Lung (tissue), 12 donors: ENCODE measurements around the gene B4GALT2. TPM values are rescaled to one million over a fixed set of nuclear protein-coding genes. Genes with fewer than 3 reads are reported as not detected.

Experiments used
- ATAC-seq: fragments of 200-7000 bp; cut with Tn5 transposase; one replicate; pipeline ENCODE4 v1.9.1; 2020; ENCODE audit warnings: moderate number of reproducible peaks; ENCODE audit not compliant: insufficient read depth, low FRiP score
- DNase-seq, 3 donors: peaks; one replicate each; pipeline ENCODE4 v3.0.0-alpha.2; 2013 to 2017
- H3K27ac ChIP-seq, 2 donors: one replicate each; pipeline ENCODE4 v1.5.1; 2013; ENCODE audit warnings: mild to moderate bottlenecking in 2 of 2, moderate library complexity in 2 of 2, control low read depth in 1 of 2, inconsistent platforms in 1 of 2, low read depth in 1 of 2, low read length in 1 of 2
- H3K27me3 ChIP-seq, 3 donors: one replicate each; pipeline ENCODE4 v1.5.1; 2013; ENCODE audit warnings: low read length in 2 of 3; ENCODE audit not compliant: control insufficient read depth in 3 of 3, insufficient read depth in 3 of 3
- H3K36me3 ChIP-seq, 4 donors: one replicate each; pipeline ENCODE4 v1.5.1; 2013; ENCODE audit warnings: low read length in 4 of 4, mild to moderate bottlenecking in 1 of 4, moderate library complexity in 1 of 4; ENCODE audit not compliant: control insufficient read depth in 4 of 4, insufficient read depth in 4 of 4
- H3K4me1 ChIP-seq, 5 donors: one replicate each; pipeline ENCODE4 v1.5.1; 2013; ENCODE audit warnings: low read length in 5 of 5, mild to moderate bottlenecking in 2 of 5, moderate library complexity in 1 of 5; ENCODE audit not compliant: control insufficient read depth in 5 of 5, insufficient read depth in 5 of 5
- H3K4me3 ChIP-seq: one replicate; pipeline ENCODE4 v1.5.1; 2013; ENCODE audit warnings: mild to moderate bottlenecking, control low read depth, moderate library complexity
- H3K9ac ChIP-seq, 2 donors: one replicate each; pipeline ENCODE4 v1.5.1; 2013; ENCODE audit warnings: low read length in 2 of 2, control low read depth in 1 of 2; ENCODE audit not compliant: insufficient read depth in 1 of 2
- H3K9me3 ChIP-seq, 4 donors: one replicate each; pipeline ENCODE4 v1.5.1; 2013; ENCODE audit warnings: low read length in 3 of 4, mild to moderate bottlenecking in 1 of 4, moderate library complexity in 1 of 4; ENCODE audit not compliant: control insufficient read depth in 4 of 4, insufficient read depth in 3 of 4
- WGBS, 2 donors: extraction: QIAGEN DNeasy Blood & Tissue Kit; methylation state at CpG; one replicate each; pipeline ENCODE4 v1.1.7; 2013; 5-methylcytosine and 5-hydroxymethylcytosine counted together
- polyA plus RNA-seq, 2 donors: library from polyadenylated mRNA; stranded (reverse); fragments of 200-250 nt; gene quantifications; one replicate each; pipeline ENCODE4 v1.2.1, GENCODE V29; 2013
- total RNA-seq, 2 donors: library from RNA; depleted of rRNA in 1 of 2; stranded (reverse); fragments of >200 nt in 1 of 2; gene quantifications; one replicate each; pipeline ENCODE4 v1.2.1, GENCODE V29; 2014 to 2021
- TF ChIP-seq, protein P1 (sequence below): IDR thresholded peaks from 2 replicates; pipeline ENCODE4 v1.5.1; 2012; ENCODE audit warnings: mild to moderate bottlenecking; ENCODE audit errors: control extremely low read depth, extremely low read depth
- donor health status: control.
- donor health status: control.
- donor health status: Bipolar disorder and iron deficiency.
- donor health status: healthy.
- donor health status: DM: yes; HTN: yes; CAD: no.

B4GALT2 gene
- total and polyA plus RNA-seq, 4 donors, result 13.6 to 40.9 (median 30.5) TPM

DNA sequence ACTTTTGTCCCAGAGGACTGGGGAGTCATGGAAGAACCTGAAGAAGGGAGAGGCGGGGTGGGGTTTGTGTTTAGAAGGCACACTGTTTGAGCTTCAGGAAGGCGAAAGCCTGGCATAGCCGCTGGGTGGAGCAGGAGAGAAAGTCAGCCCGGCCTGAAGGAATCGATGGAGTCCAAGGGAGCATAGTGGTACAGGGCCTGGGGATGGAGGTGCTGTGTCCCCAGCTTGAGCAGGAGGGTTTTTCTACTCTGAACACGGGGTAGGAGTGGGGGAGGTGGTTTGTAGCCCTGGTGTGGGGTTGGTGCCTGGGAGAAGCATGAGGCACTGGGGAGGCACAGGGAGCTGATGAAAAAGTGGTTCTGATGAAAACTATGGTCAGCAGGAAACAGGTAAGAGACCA is 7.7 kb downstream of the B4GALT2 start:
- Histone ChIP-seq H3K27me3 (no peaks in the 10 kb centered on the region), H3K4me3 (no peak overlapping the region), H3K4me1 (peaks cover 0 to 7% (median 4%) of the 10 kb centered on the region in 5 donors), H3K36me3 (peaks cover 2 to 6% (median 5%) of the 10 kb centered on the region in 4 donors), H3K9ac (no peak overlapping the region), H3K27ac (no peak overlapping the region), H3K9me3 (no peaks in the 10 kb centered on the region)
- ATAC-seq, result no peak
- 77 to 78% methylated on average over 6 of the region's 6 CpGs for WGBS, 2 donors
- TF ChIP-seq, protein P1, sequence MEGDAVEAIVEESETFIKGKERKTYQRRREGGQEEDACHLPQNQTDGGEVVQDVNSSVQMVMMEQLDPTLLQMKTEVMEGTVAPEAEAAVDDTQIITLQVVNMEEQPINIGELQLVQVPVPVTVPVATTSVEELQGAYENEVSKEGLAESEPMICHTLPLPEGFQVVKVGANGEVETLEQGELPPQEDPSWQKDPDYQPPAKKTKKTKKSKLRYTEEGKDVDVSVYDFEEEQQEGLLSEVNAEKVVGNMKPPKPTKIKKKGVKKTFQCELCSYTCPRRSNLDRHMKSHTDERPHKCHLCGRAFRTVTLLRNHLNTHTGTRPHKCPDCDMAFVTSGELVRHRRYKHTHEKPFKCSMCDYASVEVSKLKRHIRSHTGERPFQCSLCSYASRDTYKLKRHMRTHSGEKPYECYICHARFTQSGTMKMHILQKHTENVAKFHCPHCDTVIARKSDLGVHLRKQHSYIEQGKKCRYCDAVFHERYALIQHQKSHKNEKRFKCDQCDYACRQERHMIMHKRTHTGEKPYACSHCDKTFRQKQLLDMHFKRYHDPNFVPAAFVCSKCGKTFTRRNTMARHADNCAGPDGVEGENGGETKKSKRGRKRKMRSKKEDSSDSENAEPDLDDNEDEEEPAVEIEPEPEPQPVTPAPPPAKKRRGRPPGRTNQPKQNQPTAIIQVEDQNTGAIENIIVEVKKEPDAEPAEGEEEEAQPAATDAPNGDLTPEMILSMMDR, result no peak
- no peak for DNase-seq

DNA sequence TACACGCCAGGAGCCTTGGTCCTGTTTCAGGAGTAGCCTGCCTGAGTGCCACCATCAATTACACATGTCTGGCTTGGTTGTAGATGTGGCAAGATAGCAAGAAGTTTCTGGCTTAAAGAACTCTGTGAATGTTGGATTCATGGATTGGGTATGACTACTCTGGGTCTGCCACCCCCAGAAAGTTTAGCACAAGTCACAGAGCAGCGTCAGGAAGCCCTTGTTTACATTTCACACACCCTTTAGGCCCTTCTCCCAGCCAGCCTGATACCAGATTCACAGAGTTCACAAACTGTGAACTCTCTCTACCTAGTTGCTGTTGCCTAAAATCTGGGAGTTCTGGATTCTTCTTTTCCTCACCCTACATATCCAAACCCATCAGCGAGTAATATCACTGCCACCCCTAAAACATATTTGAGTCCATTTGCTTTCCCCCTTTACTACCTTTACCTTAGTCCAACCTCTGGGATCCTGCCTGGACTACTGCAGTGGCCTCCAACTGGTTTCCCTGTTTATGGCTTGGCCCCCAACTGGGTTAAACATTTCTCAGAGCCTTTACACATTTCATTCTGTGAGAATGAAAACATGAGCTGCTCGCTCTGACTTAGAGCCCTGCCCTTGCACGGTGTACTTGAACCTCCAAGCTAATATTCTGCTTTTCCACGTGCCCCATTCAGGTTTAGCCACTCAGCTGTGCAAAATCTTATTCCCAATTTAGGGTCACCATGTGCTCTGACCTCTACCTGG is 8.3 kb downstream of the B4GALT2 start:
- Histone ChIP-seq H3K9me3 (no peaks in the 10 kb centered on the region), H3K27ac (no peak overlapping the region), H3K27me3 (no peaks in the 10 kb centered on the region), H3K4me1 (peaks cover 0 to 9% (median 4%) of the 10 kb centered on the region in 5 donors), H3K4me3 (no peak overlapping the region), H3K36me3 (peaks cover 2 to 6% (median 4%) of the 10 kb centered on the region in 4 donors), H3K9ac (no peak overlapping the region)
- DNase-seq (no peak), ATAC-seq (no peak)
- 79 to 87% methylated on average over 6 of the region's 6 CpGs for WGBS, 2 donors
- TF ChIP-seq, protein P1, result no peak

DNA sequence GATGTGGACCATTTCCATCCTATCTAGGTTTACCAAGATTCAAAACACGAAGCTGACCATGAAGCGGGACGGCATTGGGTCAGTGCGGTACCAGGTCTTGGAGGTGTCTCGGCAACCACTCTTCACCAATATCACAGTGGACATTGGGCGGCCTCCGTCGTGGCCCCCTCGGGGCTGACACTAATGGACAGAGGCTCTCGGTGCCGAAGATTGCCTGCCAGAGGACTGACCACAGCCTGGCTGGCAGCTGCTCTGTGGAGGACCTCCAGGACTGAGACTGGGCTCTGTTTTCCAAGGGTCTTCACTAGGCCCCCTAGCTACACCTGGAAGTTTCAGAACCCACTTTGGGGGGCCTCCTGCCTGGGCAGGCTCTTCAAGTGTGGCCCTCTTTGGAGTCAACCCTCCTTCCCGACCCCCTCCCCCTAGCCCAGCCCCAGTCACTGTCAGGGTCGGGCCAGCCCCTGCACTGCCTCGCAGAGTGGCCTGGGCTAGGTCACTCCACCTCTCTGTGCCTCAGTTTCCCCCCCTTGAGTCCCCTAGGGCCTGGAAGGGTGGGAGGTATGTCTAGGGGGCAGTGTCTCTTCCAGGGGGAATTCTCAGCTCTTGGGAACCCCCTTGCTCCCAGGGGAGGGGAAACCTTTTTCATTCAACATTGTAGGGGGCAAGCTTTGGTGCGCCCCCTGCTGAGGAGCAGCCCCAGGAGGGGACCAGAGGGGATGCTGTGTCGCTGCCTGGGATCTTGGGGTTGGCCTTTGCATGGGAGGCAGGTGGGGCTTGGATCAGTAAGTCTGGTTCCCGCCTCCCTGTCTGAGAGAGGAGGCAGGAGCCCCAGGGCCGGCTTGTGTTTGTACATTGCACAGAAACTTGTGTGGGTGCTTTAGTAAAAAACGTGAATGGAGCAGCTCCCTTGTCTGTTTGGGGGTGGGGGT is 11.5 kb downstream of the B4GALT2 start:
- ATAC-seq (no peak), DNase-seq (no peak)
- 74 to 77% methylated on average over 19 of the region's 19 CpGs for WGBS, 2 donors
- Histone ChIP-seq H3K27ac (peak overlapping the region in 1 of 2 donors; percentile 85), H3K9ac (no peak overlapping the region), H3K4me1 (peaks cover 0 to 12% (median 4%) of the 10 kb centered on the region in 5 donors), H3K36me3 (peaks cover 0 to 4% (median 2%) of the 10 kb centered on the region in 4 donors), H3K4me3 (peak overlapping the region; percentile 62), H3K9me3 (no peaks in the 10 kb centered on the region), H3K27me3 (no peaks in the 10 kb centered on the region)
- TF ChIP-seq, protein P1, result no peak
